GM13976 (cell line): Measurements from ENCODE around the gene RNF41.

ENCODE experiments used
- DNase-seq: peaks from one replicate; pipeline ENCODE4 v3.0.0; 2012; ENCODE audit warnings: low spot score
- in situ Hi-C: fragments of 300-500 bp; cut with MboI; formaldehyde crosslinking; loops from one replicate; pipeline ENCODE4 v1.12.0; 2022; ENCODE audit warnings: low sequenced_read_pairs, mixed read lengths, inconsistent platforms; ENCODE audit not compliant: unreplicated experiment
- TF ChIP-seq, protein P1 (sequence below): IDR thresholded peaks from 2 replicates; pipeline ENCODE4 v1.5.1; 2012; ENCODE audit warnings: borderline replicate concordance, mild to moderate bottlenecking; ENCODE audit not compliant: insufficient read depth; ENCODE audit errors: extremely low read depth, missing control alignments, control extremely low read depth

RNF41 gene

DNA sequence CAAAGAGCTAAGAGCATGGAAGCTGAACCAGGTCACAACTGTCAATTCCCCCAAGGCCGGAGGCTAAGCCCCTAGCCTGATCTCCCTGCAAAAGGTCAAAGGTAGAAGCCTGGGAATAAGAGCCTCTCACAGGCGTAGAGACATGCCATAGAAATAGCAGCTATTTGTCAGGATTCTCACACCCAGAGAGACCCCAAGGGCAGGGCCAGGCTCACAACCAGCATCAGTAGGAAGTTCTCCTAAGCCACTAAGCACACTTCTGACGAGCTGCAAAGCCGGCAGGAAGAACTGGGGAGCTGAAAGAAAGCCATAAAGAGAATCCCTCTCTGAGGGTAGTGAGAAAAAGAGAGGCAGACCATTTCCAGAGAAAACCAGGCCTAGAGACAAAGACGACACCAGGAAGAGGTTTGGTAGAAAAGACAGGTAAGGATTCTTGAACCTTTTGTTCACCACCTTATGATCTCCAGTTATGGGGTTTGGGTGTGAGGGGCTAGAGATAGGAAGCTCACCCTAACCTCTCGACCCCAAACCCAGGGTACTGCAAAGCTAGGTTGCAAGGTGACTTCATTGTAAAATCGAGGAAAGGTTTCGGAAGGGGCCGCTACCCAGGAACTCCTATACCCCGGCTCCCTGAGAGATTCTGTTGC lies 33.5 kb downstream of the RNF41 start:
- in situ Hi-C loops: no loop called here
- DNase-seq: no peak
- TF ChIP-seq, protein P1, sequence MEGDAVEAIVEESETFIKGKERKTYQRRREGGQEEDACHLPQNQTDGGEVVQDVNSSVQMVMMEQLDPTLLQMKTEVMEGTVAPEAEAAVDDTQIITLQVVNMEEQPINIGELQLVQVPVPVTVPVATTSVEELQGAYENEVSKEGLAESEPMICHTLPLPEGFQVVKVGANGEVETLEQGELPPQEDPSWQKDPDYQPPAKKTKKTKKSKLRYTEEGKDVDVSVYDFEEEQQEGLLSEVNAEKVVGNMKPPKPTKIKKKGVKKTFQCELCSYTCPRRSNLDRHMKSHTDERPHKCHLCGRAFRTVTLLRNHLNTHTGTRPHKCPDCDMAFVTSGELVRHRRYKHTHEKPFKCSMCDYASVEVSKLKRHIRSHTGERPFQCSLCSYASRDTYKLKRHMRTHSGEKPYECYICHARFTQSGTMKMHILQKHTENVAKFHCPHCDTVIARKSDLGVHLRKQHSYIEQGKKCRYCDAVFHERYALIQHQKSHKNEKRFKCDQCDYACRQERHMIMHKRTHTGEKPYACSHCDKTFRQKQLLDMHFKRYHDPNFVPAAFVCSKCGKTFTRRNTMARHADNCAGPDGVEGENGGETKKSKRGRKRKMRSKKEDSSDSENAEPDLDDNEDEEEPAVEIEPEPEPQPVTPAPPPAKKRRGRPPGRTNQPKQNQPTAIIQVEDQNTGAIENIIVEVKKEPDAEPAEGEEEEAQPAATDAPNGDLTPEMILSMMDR: no peak

DNA sequence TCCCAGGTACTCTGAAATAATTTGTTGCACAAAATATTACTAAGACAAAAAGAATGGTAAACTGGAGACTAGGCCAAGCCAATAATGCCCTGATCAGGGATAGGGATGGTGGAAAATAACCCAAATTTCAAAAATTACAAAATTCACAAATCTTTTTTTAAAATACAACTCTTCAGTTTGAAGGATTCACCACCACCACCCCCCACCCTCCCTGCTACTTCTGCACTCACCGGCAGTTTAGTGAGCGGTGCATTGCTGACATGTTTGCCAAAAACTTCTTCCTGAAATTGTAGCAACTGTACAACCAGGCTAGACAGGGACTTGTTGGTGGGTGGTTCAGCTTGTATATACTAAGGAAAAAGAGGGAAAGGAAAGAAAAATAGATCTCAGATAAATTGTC lies 34.8 kb downstream of the RNF41 start:
- in situ Hi-C loops: no loop called here
- DNase-seq: no peak

DNA sequence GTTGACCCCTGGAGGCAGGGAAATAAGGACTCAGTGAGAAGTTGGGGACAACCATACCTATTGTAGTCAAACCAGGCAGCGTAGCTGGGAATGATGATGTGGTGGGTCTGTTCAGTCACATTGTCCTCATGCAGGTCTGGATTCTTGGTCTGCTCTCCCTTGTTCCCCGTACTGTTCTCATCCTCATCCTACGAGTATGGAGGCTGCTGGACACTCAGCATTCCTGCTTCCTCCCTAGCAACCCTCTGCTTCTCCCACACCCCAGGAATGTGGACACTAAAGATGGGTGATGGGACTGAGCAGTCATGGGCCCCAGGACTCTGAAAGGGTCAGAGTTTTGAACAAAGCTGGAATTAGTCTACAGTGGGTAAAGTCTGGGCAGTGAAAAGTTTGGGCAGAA lies 43.4 kb downstream of the RNF41 start:
- in situ Hi-C loops: no loop called here
- no peak for DNase-seq
- TF ChIP-seq, protein P1: no peak

More for the DNA sequence above, 34.8 kb downstream of the RNF41 start:
- TF ChIP-seq, protein P1: no peak

DNA sequence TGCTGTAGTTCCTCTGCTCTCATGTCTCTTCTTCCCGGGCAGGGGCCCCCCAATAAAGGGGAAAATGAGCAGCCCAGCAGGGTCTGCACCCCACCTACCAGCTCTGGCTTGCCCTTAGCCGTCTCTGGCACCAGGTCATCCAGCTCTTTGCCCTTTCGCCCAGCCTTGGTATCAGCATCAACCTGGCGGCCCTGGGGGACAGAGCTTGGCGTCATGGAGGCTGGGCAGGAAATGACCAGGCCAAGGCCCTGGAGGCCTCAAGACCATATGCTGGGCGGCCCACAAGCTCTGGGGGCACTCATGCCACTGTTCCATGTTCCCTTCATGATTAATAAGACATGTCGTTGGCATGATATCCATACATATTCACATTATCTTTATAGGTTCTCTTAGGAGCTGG lies 48.9 kb downstream of the RNF41 start:
- DNase-seq: no peak
- TF ChIP-seq, protein P1: no peak
- in situ Hi-C loops: no loop called here

DNA sequence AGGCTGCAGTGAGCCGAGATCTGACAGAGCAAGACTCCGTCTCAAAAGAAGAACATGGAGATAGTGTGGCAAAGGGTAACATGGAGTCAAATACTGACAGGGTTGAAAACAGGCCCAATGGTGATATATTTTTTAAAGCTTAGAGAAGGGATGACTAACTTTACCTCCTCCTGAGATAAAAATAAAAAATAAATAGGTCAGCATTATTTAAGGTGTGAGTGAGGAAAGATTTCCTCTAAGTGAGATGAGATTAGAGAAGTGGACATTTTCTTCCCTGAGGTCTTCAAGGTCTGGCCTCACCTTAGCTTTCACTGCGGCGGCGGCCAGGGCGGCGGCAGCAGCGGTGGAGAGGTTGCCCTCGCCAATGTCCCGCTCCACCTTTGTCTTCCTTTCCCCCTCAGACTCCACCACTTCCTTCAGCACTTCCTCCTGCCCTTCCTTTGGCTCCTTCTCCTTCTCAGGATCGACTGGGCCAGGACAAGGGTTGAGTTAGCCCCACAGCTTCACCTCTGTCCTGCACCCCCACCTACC lies 52.4 kb downstream of the RNF41 start:
- TF ChIP-seq, protein P1: no peak
- in situ Hi-C loops: no loop called here
- DNase-seq: no peak

DNA sequence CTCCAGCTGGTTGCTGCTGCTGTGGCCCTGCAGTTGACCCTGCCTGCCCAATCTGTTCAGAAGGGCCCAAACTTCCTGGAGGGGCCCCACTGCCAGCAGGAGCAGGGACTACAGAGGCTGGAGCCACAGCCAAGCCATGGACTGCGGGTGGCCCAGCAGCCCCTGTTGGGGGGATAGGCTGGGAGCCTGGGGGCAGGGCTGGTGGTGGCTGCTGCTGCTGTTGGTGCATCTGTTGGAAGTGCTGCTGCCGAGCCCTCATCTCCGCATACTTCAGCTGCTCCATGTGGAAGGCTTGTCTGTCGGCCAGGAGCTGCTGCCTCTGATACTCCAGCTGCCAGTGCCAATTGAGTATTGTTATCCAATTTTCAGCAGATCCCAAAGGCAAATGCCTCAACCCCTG lies 56.4 kb downstream of the RNF41 start:
- TF ChIP-seq, protein P1: no peak
- in situ Hi-C loops: no loop called here
- no peak for DNase-seq
